Ureter (tissue), 1 donor: ENCODE results near the gene PUSL1. TPM values are rescaled to one million over a fixed set of nuclear protein-coding genes. Genes with fewer than 3 reads are reported as not detected.

Experiments used
- DNase-seq: peaks from one replicate; pipeline ENCODE4 v3.0.0-alpha.2; 2020; ENCODE audit warnings: low spot score
- total RNA-seq: library from RNA; stranded (reverse); gene quantifications from one replicate; pipeline ENCODE4 v1.2.4, GENCODE V29; 2023
- donor health status: DM: yes; HTN: yes; CAD: no.

PUSL1 gene
- total RNA-seq, 1 donor from 2014 or later, result 29.0 TPM

GRCh38 chr1:1337793-1338147, 29.4 kb downstream of the PUSL1 start:
- DNase-seq, result no peak

- no peak for DNase-seq
Measured at GRCh38 chr1:1338278-1338677, 29.9 kb downstream of the PUSL1 start.

DNA sequence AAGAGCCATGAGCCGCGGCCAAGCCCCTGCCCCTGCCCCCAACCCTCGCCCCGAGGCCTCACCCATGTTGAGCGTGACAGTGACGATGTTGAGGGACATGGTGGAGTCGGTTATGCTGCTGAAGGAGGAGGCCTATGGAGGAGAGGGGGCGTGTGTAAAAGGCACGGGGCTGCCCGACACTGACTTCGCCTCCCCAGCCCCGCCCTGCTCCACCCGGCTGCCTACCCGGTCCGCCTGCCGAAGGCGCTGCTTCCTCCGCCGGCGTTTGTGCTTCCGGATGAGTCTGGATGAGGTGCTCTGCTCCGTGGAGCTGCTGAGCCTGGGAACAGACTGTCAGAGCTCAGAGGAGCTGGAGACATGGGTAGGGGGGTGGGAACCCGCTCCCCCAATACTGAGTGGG, 31.8 kb downstream of the PUSL1 start:
- no peak for DNase-seq

DNA sequence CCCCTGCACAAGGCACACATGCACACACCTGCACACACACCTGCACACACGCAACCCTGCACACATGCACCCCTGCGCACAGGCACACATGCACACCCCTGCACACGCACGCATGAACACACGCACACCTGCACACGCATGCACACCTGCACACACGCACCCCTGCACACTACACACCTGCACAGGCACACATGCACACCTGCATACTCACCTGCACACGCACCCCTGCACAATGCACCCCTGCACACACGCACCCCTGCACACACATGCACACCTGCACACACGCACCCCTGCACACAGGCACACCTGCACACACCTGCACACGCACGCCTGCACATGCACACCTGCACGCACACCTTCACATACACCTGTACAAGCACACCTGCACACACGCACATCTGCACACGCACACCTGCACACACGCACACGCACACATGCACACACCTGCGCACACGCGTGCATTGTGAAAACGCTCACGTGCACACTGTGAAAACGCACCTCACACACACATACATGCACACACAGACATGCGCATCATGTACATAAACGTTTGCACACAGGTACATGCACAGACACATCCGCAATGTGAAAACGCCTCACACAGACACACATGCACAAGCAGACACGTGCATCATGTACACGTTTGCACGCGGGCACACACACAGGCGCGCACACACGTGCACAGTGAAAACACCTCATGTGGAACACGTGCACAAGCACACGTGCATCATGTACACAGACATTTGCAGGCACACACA, 32.6 kb downstream of the PUSL1 start:
- DNase-seq, result no peak

DNA sequence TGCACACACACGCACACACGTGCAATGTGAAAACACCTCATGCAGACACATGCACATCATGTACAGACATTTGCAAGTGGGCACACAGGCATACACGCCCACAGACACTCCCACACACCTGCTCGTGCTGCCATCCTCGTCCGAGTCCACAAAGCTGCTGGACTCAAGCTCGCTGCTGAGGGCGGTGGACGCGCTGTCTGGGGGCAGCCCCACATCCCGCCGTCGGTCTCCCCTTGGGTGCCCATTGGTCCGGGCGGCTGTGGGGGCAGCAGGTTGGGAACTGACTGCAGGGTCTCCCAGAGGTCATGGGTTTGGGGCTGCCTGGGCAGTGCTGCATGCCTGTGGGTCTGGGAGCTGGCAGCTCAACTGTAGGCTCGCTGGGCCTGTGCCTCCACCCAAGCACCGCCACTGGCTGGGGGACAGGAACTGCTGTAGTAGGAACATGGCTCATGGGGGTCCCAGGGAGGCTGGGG, 33.2 kb downstream of the PUSL1 start:
- DNase-seq, result no peak

- no peak for DNase-seq
Measured at GRCh38 chr1:1342061-1342562, 33.7 kb downstream of the PUSL1 start.

GRCh38 chr1:1342584-1343115, 34.3 kb downstream of the PUSL1 start:
- DNase-seq, result no peak

GRCh38 chr1:1343811-1344421, 35.5 kb downstream of the PUSL1 start:
- DNase-seq, result no peak

GRCh38 chr1:1344655-1345361, 36.4 kb downstream of the PUSL1 start:
- DNase-seq, result no peak

DNA sequence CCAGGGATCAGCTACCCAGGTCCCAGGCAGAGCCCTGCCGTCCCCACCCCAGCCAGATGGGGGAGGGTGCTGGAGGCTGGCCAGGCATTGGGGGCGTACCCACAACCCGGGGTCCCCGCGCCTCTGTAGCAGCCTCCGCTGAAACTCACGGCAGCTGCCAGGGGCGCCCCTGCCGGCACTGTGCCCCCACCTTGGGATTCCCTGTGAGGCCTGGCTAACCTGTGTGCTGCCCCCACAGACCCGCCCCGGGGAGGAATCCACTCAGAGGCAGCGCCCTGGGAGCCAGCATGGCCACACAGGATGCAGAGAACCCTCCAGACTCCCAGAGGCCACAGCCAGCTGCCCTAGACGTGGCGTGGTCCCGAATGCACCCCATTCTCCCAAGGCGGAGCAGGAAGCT, 37.0 kb downstream of the PUSL1 start:
- DNase-seq, result no peak

DNA sequence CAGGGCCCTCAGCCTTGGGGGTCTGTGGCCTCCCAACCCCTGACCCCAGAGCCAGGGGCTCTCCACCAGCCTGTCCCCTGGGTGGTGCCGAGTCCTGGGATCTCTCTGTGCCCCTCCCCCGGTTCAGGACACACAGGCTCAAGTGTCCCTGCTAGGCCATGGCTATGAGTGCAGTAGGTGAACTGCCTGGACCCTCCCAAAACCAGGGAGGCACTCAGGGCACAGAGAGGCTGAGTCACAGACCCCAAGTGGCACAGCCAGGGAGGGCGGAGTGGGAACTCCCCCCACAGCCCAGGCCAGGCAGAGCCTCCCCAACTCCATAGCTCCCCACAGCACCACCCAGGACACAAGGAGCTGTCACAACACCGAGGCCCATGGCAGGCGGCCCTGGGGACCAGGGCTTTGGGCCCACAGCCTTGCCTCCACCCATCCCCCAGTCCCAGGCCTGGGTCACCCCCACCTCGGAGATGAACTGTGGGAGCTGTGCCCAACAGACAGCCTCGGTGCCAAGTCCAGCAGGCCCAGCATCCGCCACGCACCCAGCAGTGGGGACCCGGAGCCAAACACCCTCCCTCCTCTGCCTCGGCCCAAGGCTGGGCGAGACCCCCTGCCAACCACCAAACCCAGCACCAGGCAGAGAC, 37.6 kb downstream of the PUSL1 start:
- DNase-seq, result no peak

GRCh38 chr1:1346501-1346890, 38.1 kb downstream of the PUSL1 start:
- no peak for DNase-seq

DNA sequence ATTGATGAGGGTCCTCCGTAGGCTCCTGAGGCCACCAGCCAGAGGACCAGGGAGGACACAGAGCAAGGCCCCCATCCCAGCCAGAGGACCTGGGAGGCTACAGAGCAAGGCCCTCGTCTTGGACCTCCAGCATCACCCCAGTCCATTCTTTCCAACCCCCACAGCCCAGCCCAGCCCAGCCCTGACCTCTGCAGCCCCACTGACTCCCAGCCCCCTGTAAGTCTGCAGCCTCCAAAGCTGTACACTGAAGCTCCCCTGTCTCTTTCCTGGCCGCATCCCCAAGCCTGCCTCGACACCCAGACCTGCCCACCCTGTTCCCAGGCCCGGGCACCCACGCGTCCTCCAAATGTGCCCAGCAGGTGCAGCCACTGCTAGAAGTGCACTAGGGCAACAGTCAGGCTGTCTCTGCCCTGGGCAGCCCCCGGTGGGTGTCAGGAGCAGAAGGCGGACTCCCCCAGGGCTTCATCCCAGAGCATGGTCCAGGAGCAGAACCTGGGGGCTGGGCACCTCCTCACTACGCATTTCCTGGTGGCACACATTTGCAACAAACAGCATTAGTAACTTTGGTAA, 38.7 kb downstream of the PUSL1 start:
- no peak for DNase-seq

- no peak for DNase-seq
Measured at GRCh38 chr1:1347663-1348419, 39.4 kb downstream of the PUSL1 start.

GRCh38 chr1:1348420-1349255, 40.2 kb downstream of the PUSL1 start:
- no peak for DNase-seq

GRCh38 chr1:1349256-1350012, 41.0 kb downstream of the PUSL1 start, which contains the start of gene DVL1:
Gene DVL1 (minus strand): TSS chr1:1349418. CDS start chr1:1349065, 353 bp downstream.
- DNase-seq, result no peak

DNA sequence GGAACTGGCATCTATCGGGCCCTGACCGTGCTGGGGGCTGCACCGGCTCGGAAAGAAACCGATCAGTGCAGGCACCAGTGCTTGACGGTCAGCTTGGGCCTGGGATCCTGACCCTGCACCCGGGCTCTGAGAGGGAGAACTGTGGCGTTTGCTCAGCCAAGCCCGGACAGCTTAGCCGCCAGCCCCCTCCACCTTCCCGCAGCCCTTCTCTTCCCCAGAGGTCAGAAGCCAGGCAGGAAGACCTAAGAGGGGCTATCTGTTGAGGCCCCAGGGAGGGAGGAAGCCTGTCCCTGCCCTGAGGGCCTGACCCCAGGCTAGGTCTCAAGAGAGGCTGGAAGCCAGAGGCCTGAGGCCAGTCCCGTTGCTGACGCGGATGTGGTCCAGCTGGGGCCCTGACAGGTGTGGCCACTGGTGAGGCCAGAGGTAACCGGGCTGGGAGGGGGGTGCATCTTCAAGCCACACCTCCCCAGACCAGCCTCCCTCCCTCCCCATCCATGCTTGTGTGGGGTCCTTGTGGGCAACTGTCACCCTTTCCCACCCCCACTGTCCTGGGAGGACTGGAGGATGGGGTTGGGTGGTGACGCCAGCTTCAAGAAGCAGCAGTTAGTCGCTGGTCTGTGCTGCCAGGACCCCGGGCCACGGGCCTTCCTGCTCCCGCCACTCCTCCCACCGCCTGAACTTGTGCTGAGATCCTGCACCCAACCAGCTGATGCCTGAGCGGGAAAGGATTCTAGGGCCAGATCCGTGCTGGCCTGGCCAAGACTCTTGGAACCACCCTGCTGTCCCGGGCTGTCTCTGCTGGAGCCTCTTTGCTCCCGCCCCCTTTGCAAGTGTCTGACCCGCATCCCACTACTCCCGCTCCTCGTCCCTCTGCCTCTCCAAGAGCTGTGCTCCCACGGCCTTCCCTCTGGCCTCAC, 43.4 kb downstream of the PUSL1 start:
- no peak for DNase-seq

DNA sequence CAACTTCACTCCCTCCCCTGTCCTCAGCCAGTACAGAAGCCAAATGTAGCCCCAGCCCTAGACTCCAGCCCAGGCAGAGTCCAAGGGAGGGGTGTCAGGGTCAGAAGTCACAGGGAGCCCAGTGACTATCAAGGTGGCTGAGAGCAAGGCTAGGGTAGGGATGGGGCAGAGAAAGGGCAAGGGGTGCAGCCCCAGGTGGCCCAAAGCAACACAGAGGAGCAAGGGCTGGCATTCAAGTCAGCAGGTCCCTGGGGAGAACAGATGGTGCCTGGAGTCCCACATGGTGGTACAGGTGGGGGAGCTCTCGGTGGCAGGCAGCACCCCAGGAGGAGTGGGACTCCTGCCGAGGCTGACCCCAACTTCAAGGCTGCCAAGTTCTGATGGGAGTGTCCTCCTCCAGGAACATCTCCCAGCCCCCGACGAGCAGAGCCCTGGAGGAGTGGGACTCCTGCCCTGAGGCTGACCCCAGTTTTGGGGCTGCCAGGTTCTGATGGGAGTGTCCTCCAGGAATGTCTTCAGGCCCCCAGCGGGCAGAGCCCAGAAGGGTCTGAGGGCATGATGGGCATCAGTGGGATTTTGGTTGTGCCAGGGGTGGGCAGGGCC, 44.5 kb downstream of the PUSL1 start:
- no peak for DNase-seq
